ENCODE data around the gene LST1. TPM values are rescaled to one million over a fixed set of nuclear protein-coding genes. Genes with fewer than 3 reads are reported as not detected.
A peak's percentile ranks its signal among the peaks of the same experiment; 100 is the strongest.

The LST1 gene
- total RNA-seq, 4 donors from 2014 or later = 0.49 to 50.4 (median 5.1) TPM; not detected in 1

- Histone ChIP-seq H3K4me1 (peaks cover 0 to 8% (median 0%) of the 10 kb centered on the region in 3 donors), H3K4me3 (no peak overlapping the region), H3K27me3 (peaks cover 0 to 11% (median 0%) of the 10 kb centered on the region in 4 donors), H3K27ac (peak overlapping the region in 2 of 4 donors; percentile 9 to 62), H3K36me3 (no peaks in the 10 kb centered on the region), H3K9me3 (no peaks in the 10 kb centered on the region)
- TF ChIP-seq POLR2A (IDR thresholded peaks at IDR 0.05) = no peak
- TF ChIP-seq CTCF (IDR thresholded peaks at IDR 0.05) = no peak
- 84 to 85% methylated on average over 7 to 8 of the region's 9 CpGs for WGBS, 2 donors
- DNase-seq = no peak
- intact Hi-C loops (cut with DNase I) = no loop called here
These were observed 12.6 kb upstream of the LST1 start for GRCh38 chr6:31573239-31574105.

GRCh38 chr6:31574106-31575061 lies 11.7 kb upstream of the LST1 start:
- Histone ChIP-seq H3K4me3 (peak overlapping the region in 1 of 4 donors; percentile 57), H3K36me3 (no peaks in the 10 kb centered on the region), H3K27me3 (peaks cover 0 to 11% (median 0%) of the 10 kb centered on the region in 4 donors), H3K4me1 (peaks cover 0 to 8% (median 0%) of the 10 kb centered on the region in 3 donors), H3K27ac (peak overlapping the region in 3 of 4 donors; percentile 31 to 75 (median 49)), H3K9me3 (no peaks in the 10 kb centered on the region)
- 73 to 82% methylated on average over 13 to 14 of the region's 14 CpGs for WGBS, 2 donors
- intact Hi-C loops (cut with DNase I) = no loop called here
- TF ChIP-seq POLR2A (IDR thresholded peaks at IDR 0.05) = no peak
- TF ChIP-seq CTCF (IDR thresholded peaks at IDR 0.05) = no peak
- DNase-seq = no peak

GRCh38 chr6:31575335-31575901 lies 10.7 kb upstream of the LST1 start, which contains the start of gene TNF:
Gene TNF (plus strand): TSS chr6:31575565. CDS start chr6:31575742, 177 bp downstream.
- H3K4me1 ChIP-seq = peaks cover under 1 to 13% (median 2%) of the 10 kb centered on the region in 3 donors
- 38 to 52% methylated on average over 9 to 12 of the region's 19 CpGs for WGBS, 2 donors
- no peaks in the 10 kb centered on the region for H3K9me3 ChIP-seq
- intact Hi-C loops (cut with DNase I) = no loop called here
- peak in 2 of 4 donors; percentile 53 to 74 for TF ChIP-seq POLR2A (IDR thresholded peaks at IDR 0.05)
- no peak for TF ChIP-seq CTCF (IDR thresholded peaks at IDR 0.05)
- DNase-seq = no peak
- H3K27me3 ChIP-seq = peaks cover 0 to 11% (median 0%) of the 10 kb centered on the region in 4 donors
- no peaks in the 10 kb centered on the region for H3K36me3 ChIP-seq
- peak within 1 kb of the TSS; percentile 10 to 57 (median 31) for H3K4me3 ChIP-seq
- H3K27ac ChIP-seq = peak within 1 kb of the TSS; percentile 31 to 75 (median 59)

- Histone ChIP-seq H3K4me1 (peaks cover 4 to 20% (median 10%) of the 10 kb centered on the region in 3 donors), H3K36me3 (no peaks in the 10 kb centered on the region), H3K27me3 (peaks cover 0 to 11% (median 0%) of the 10 kb centered on the region in 4 donors), H3K9me3 (no peaks in the 10 kb centered on the region), H3K4me3 (peak overlapping the region; percentile 10 to 57 (median 31)), H3K27ac (peak overlapping the region; percentile 1 to 75 (median 59))
- DNase-seq = no peak
- TF ChIP-seq CTCF (IDR thresholded peaks at IDR 0.05) = no peak
- TF ChIP-seq POLR2A (IDR thresholded peaks at IDR 0.05) = no peak
- intact Hi-C loops (cut with DNase I) = no loop called here
- 58 to 72% methylated on average over 8 of the region's 8 CpGs for WGBS, 2 donors
These were observed 10.0 kb upstream of the LST1 start for GRCh38 chr6:31575952-31576685.
